ENCODE measurements around the gene CPNE4.

Gene CPNE4

DNA sequence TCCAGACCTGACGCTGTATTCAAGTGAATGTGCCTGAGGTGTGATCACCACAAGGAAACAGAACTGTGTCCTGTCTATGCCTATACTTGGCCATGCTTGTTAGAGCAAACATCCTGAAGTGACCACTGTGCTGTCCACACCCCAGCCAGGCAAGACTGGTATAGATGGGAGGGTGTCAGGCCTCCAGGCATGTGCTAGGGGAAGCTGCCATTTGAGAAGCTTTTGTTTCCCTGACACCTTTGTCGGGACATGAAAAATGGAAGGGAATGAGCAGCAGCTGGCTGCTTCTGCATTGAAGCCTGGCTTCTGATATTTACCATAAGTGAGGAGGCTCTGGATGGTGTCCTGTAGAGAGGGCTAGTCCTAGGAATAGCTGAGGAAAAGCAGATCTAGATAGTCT is 106.2 kb downstream of the CPNE4 start:
- H3K27me3 Mint-ChIP-seq (ENCODE audit: low read depth) = peaks cover 7% of the 10 kb centered on the region
- no peak overlapping the region for H3K27ac Mint-ChIP-seq
- H3K36me3 Mint-ChIP-seq (ENCODE audit: low read depth) = no peaks in the 10 kb centered on the region
- TF ChIP-seq, protein P1, sequence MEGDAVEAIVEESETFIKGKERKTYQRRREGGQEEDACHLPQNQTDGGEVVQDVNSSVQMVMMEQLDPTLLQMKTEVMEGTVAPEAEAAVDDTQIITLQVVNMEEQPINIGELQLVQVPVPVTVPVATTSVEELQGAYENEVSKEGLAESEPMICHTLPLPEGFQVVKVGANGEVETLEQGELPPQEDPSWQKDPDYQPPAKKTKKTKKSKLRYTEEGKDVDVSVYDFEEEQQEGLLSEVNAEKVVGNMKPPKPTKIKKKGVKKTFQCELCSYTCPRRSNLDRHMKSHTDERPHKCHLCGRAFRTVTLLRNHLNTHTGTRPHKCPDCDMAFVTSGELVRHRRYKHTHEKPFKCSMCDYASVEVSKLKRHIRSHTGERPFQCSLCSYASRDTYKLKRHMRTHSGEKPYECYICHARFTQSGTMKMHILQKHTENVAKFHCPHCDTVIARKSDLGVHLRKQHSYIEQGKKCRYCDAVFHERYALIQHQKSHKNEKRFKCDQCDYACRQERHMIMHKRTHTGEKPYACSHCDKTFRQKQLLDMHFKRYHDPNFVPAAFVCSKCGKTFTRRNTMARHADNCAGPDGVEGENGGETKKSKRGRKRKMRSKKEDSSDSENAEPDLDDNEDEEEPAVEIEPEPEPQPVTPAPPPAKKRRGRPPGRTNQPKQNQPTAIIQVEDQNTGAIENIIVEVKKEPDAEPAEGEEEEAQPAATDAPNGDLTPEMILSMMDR (IDR thresholded peaks at IDR 0.05; ENCODE audit: unreplicated experiment in 3 of 3) = no peak
- H3K9me3 Mint-ChIP-seq = no peaks in the 10 kb centered on the region
- no peak overlapping the region for H3K4me3 Mint-ChIP-seq
- H3K4me1 Mint-ChIP-seq = no peaks in the 10 kb centered on the region

- no peak overlapping the region for H3K4me3 Mint-ChIP-seq
- TF ChIP-seq, protein P1 (IDR thresholded peaks at IDR 0.05; ENCODE audit: unreplicated experiment in 3 of 3) = no peak
- no peaks in the 10 kb centered on the region for H3K36me3 Mint-ChIP-seq (ENCODE audit: low read depth)
- peaks cover 7% of the 10 kb centered on the region for H3K27me3 Mint-ChIP-seq (ENCODE audit: low read depth)
- no peak overlapping the region for H3K27ac Mint-ChIP-seq
- H3K4me1 Mint-ChIP-seq = no peaks in the 10 kb centered on the region
- no peaks in the 10 kb centered on the region for H3K9me3 Mint-ChIP-seq
Observed at GRCh38 chr3:131925571-131925970, 109.2 kb downstream of the CPNE4 start.

DNA sequence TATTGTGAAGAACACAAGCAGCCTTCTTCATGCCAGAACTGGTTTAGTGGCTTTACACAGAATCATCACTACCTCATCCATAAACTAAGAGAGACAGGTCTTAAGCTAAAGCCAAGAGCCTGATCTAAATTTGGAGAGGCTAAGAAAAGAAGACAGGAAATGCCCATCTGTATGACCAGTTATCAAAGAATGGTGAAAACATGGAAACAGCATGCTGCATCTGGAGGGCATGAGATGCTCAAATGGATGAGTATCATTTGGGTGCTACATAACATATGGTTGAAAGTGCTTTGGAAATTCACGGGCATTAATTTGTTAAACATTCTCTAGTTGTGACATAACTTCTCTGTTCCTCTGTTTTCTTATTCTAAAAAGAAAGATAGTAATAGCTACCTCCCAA is 112.5 kb downstream of the CPNE4 start:
- Mint-ChIP-seq H3K27me3 (ENCODE audit: low read depth) (peaks cover 7% of the 10 kb centered on the region), H3K9me3 (no peaks in the 10 kb centered on the region), H3K4me1 (no peaks in the 10 kb centered on the region), H3K27ac (no peak overlapping the region), H3K4me3 (no peak overlapping the region), H3K36me3 (ENCODE audit: low read depth) (no peaks in the 10 kb centered on the region)
- TF ChIP-seq, protein P1 (IDR thresholded peaks at IDR 0.05; ENCODE audit: unreplicated experiment in 3 of 3) = no peak

DNA sequence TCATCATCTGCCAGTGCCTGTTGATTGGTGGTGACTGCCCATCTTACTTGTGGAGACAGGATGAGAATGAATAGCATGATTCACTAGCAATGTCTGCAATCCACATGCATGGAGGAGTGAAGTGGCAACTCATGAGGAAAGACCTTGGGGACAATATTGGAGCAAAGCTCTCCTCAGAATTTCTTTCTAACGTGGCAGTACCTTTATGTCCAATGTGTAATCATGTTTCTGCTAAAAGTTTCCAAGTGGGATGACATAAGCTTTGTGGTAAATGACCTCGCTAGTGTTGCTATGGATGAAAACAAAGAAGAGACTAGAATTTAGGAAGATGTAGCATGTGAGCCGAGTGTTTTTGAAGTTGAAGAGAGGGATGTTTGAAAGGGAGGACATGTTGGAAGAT is 117.8 kb downstream of the CPNE4 start:
- H3K4me3 Mint-ChIP-seq = no peak overlapping the region
- H3K27me3 Mint-ChIP-seq (ENCODE audit: low read depth) = no peaks in the 10 kb centered on the region
- no peaks in the 10 kb centered on the region for H3K36me3 Mint-ChIP-seq (ENCODE audit: low read depth)
- H3K4me1 Mint-ChIP-seq = no peaks in the 10 kb centered on the region
- H3K27ac Mint-ChIP-seq = no peak overlapping the region
- TF ChIP-seq, protein P1 (IDR thresholded peaks at IDR 0.05; ENCODE audit: unreplicated experiment in 3 of 3) = no peak
- H3K9me3 Mint-ChIP-seq = no peaks in the 10 kb centered on the region

DNA sequence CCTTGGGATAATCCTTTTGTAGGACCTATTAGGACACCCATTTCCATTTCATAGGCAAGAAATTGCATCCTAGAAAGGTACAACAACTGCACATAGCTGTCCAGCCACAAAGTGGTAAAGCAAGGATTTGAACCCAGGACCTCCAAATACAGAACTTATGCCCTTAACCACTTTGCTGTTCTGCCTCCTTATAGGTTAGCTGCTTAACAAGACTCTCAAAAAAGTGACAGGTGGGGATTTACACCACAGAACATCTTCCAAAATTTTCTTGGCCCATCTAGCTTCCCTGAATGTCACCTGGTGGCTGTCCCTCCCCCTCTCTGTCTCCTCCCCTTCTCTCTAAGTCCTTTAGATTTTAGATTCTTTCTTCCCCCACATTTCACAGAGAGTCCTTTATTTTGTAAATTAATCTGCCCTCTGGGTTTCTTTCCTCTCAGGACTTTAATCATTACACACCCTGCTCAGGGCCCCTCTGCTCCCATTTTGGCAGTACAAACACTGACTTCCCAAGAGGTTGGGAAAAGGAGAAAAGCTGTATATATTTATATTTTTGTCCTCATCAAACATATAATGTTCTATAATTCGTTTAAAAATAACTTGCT is 120.6 kb downstream of the CPNE4 start:
- Mint-ChIP-seq H3K36me3 (ENCODE audit: low read depth) (no peaks in the 10 kb centered on the region), H3K9me3 (no peaks in the 10 kb centered on the region), H3K4me3 (no peak overlapping the region), H3K27me3 (ENCODE audit: low read depth) (no peaks in the 10 kb centered on the region), H3K27ac (no peak overlapping the region), H3K4me1 (no peaks in the 10 kb centered on the region)
- TF ChIP-seq, protein P1 (IDR thresholded peaks at IDR 0.05; ENCODE audit: unreplicated experiment in 3 of 3) = no peak

GRCh38 chr3:131912255-131912654 is 122.6 kb downstream of the CPNE4 start:
- Mint-ChIP-seq H3K27ac (no peak overlapping the region), H3K27me3 (ENCODE audit: low read depth) (no peaks in the 10 kb centered on the region), H3K9me3 (no peaks in the 10 kb centered on the region), H3K4me3 (no peak overlapping the region), H3K4me1 (no peaks in the 10 kb centered on the region), H3K36me3 (ENCODE audit: low read depth) (no peaks in the 10 kb centered on the region)
- TF ChIP-seq, protein P1 (IDR thresholded peaks at IDR 0.05; ENCODE audit: unreplicated experiment in 3 of 3) = no peak

Measured in nephron (organoid).